ENCODE results near the gene NBPF19. TPM values are rescaled to one million over a fixed set of nuclear protein-coding genes. Genes with fewer than 3 reads are reported as not detected.
"Not testable (repeated sequence)": the region's sequence is repeated elsewhere in the genome, so short reads cannot be mapped to it uniquely, and the experiment has no call there.

The NBPF19 gene
- total and polyA plus RNA-seq, 2 donors (not counting 1 experiment from before 2014, with no cell fraction given), result 11.3 to 41.2 TPM

DNA sequence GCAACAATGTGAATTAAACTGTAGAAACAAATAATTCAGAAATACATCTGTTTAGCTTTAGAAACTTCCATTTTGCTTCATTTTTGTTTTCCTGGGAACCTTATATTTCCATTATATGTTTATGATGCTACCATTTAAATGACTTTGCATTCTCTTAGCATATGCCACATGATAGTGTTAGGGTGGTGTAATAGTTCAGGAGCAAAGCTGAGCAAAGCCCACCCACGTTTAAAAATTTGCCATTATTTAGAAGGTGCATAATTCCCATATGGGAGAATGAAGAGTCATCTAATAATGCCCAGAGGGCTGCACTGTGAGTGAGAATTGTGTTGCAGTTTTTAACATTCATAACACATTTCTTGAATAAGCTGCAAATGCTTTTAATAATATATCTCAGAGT, 22.2 kb upstream of the NBPF19 start:
- POLR2A ChIA-PET, result not testable (repeated sequence)

GRCh38 chr1:149558350-149558825, 83.5 kb downstream of the NBPF19 start:
- H3K27me3 ChIP-seq (replicated peaks in 1 of 4; ENCODE audit: control extremely low read depth in 1 of 4, control insufficient read depth in 3 of 4, insufficient read depth in 4 of 4, low read length in 3 of 4); H3K79me2 ChIP-seq (ENCODE audit: control insufficient read depth, insufficient read depth, low read length); H3K9me3 Mint-ChIP-seq (ENCODE audit: insufficient read depth); CTCF ChIA-PET; H4K20me1 ChIP-seq (ENCODE audit: control insufficient read depth, insufficient read depth, low read length, poor library complexity, severe bottlenecking); H3K4me1 Mint-ChIP-seq; H3K4me1 ChIP-seq (ENCODE audit: control insufficient read depth in 2 of 2, insufficient read depth in 2 of 2, low read length in 2 of 2); intact Hi-C loops (cut with micrococcal nuclease); POLR2A ChIA-PET; ATAC-seq (ENCODE audit: low read depth); H3K9me3 ChIP-seq (ENCODE audit: control extremely low read depth in 1 of 3, control insufficient read depth in 2 of 3, insufficient read depth in 1 of 3, low read length in 2 of 3); H3K36me3 ChIP-seq (replicated peaks in 1 of 2; ENCODE audit: control extremely low read depth in 1 of 2, control insufficient read depth in 1 of 2, extremely low read depth in 1 of 2, insufficient read depth in 2 of 2, low read length in 1 of 2); H3K27me3 Mint-ChIP-seq: not testable (repeated sequence)
- Histone ChIP-seq H3K27ac (ENCODE audit: low read length in 2 of 2) (peak overlapping the region; percentile 24 to 55), H3K9ac (ENCODE audit: low read length) (peak overlapping the region; percentile 63), H2AFZ (ENCODE audit: insufficient read depth, low read depth, low read length, poor library complexity, severe bottlenecking) (peak overlapping the region; percentile 72), H3K4me2 (replicated peaks; ENCODE audit: low read depth, low read length, poor library complexity, severe bottlenecking) (peak overlapping the region; percentile 37), H3K4me3 (ENCODE audit: control extremely low read depth in 1 of 5, extremely low read depth in 1 of 5, insufficient read depth in 1 of 5, low read depth in 2 of 5, low read length in 4 of 5) (peak overlapping the region; percentile 34 to 61 (median 54))
- H3K27ac Mint-ChIP-seq, result peak overlapping the region; percentile 89
- H3K4me3 Mint-ChIP-seq, result peak overlapping the region; percentile 89
- 0% methylated on average over 3 of the region's 36 CpGs for WGBS (ENCODE audit: insufficient coverage)
- peak; percentile 76 for DNase-seq

More for the DNA sequence above, 22.2 kb upstream of the NBPF19 start:
- H3K4me1 Mint-ChIP-seq; H3K9me3 ChIP-seq (ENCODE audit: control extremely low read depth in 1 of 3, control insufficient read depth in 2 of 3, insufficient read depth in 1 of 3, low read length in 2 of 3); H3K9me3 Mint-ChIP-seq (ENCODE audit: insufficient read depth); H3K36me3 ChIP-seq (replicated peaks in 1 of 2; ENCODE audit: control extremely low read depth in 1 of 2, control insufficient read depth in 1 of 2, extremely low read depth in 1 of 2, insufficient read depth in 2 of 2, low read length in 1 of 2); H3K27me3 ChIP-seq (replicated peaks in 1 of 4; ENCODE audit: control extremely low read depth in 1 of 4, control insufficient read depth in 3 of 4, insufficient read depth in 4 of 4, low read length in 3 of 4); H3K4me3 ChIP-seq (ENCODE audit: control extremely low read depth in 1 of 5, extremely low read depth in 1 of 5, insufficient read depth in 1 of 5, low read depth in 2 of 5, low read length in 4 of 5); H3K4me3 Mint-ChIP-seq; H4K20me1 ChIP-seq (ENCODE audit: control insufficient read depth, insufficient read depth, low read length, poor library complexity, severe bottlenecking); H3K27ac Mint-ChIP-seq; H3K4me2 ChIP-seq (replicated peaks; ENCODE audit: low read depth, low read length, poor library complexity, severe bottlenecking); ATAC-seq (ENCODE audit: low read depth); H3K27me3 Mint-ChIP-seq; H3K4me1 ChIP-seq (ENCODE audit: control insufficient read depth in 2 of 2, insufficient read depth in 2 of 2, low read length in 2 of 2); intact Hi-C loops (cut with micrococcal nuclease); DNase-seq; H2AFZ ChIP-seq (ENCODE audit: insufficient read depth, low read depth, low read length, poor library complexity, severe bottlenecking); CTCF ChIA-PET; H3K9ac ChIP-seq (ENCODE audit: low read length); H3K79me2 ChIP-seq (ENCODE audit: control insufficient read depth, insufficient read depth, low read length); H3K27ac ChIP-seq (ENCODE audit: low read length in 2 of 2): not testable (repeated sequence)
- no CpG with 5 or more reads among the region's 1 CpG for WGBS (ENCODE audit: insufficient coverage)

DNA sequence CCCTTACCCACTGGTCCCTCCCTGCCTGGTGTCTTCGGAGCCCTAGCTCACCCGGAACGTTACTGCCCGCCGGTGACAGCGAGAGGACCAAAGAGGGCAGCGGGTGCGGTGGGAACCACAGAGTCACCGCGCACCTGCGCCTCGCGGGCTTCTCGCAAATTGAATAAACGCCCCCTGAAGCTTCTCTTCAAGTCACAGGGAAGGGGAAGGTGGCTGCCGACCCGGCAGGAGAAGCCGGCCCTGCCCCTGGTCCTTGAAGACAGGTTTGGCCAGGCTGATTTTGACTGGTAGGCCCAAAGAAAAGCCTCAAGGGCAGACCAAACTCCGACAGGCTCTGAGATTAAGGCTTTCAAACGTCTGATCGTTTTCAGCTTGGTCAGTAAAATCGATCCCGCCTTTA, 87.0 kb downstream of the NBPF19 start:
- H3K9me3 Mint-ChIP-seq (ENCODE audit: insufficient read depth); H3K9me3 ChIP-seq (ENCODE audit: control extremely low read depth in 1 of 3, control insufficient read depth in 2 of 3, insufficient read depth in 1 of 3, low read length in 2 of 3); CTCF ChIA-PET; H3K27me3 ChIP-seq (replicated peaks in 1 of 4; ENCODE audit: control extremely low read depth in 1 of 4, control insufficient read depth in 3 of 4, insufficient read depth in 4 of 4, low read length in 3 of 4); H3K4me3 Mint-ChIP-seq; H4K20me1 ChIP-seq (ENCODE audit: control insufficient read depth, insufficient read depth, low read length, poor library complexity, severe bottlenecking); H3K27ac ChIP-seq (ENCODE audit: low read length in 2 of 2); H3K4me3 ChIP-seq (ENCODE audit: control extremely low read depth in 1 of 5, extremely low read depth in 1 of 5, insufficient read depth in 1 of 5, low read depth in 2 of 5, low read length in 4 of 5); H3K27me3 Mint-ChIP-seq; ATAC-seq (ENCODE audit: low read depth); H3K36me3 ChIP-seq (replicated peaks in 1 of 2; ENCODE audit: control extremely low read depth in 1 of 2, control insufficient read depth in 1 of 2, extremely low read depth in 1 of 2, insufficient read depth in 2 of 2, low read length in 1 of 2); H3K9ac ChIP-seq (ENCODE audit: low read length); H3K27ac Mint-ChIP-seq; DNase-seq; H3K4me1 ChIP-seq (ENCODE audit: control insufficient read depth in 2 of 2, insufficient read depth in 2 of 2, low read length in 2 of 2); H3K4me2 ChIP-seq (replicated peaks; ENCODE audit: low read depth, low read length, poor library complexity, severe bottlenecking); H2AFZ ChIP-seq (ENCODE audit: insufficient read depth, low read depth, low read length, poor library complexity, severe bottlenecking); H3K79me2 ChIP-seq (ENCODE audit: control insufficient read depth, insufficient read depth, low read length); intact Hi-C loops (cut with micrococcal nuclease); H3K4me1 Mint-ChIP-seq; POLR2A ChIA-PET: not testable (repeated sequence)
- WGBS (ENCODE audit: insufficient coverage), result 94% methylated on average over 3 of the region's 23 CpGs

GRCh38 chr1:149565485-149565884, 90.6 kb downstream of the NBPF19 start:
- POLR2A ChIA-PET; ATAC-seq (ENCODE audit: low read depth); H3K4me1 Mint-ChIP-seq; H4K20me1 ChIP-seq (ENCODE audit: control insufficient read depth, insufficient read depth, low read length, poor library complexity, severe bottlenecking); H3K9ac ChIP-seq (ENCODE audit: low read length); CTCF ChIA-PET; H3K4me2 ChIP-seq (replicated peaks; ENCODE audit: low read depth, low read length, poor library complexity, severe bottlenecking); DNase-seq; H3K79me2 ChIP-seq (ENCODE audit: control insufficient read depth, insufficient read depth, low read length); H3K9me3 ChIP-seq (ENCODE audit: control extremely low read depth in 1 of 3, control insufficient read depth in 2 of 3, insufficient read depth in 1 of 3, low read length in 2 of 3); H3K27ac Mint-ChIP-seq; H2AFZ ChIP-seq (ENCODE audit: insufficient read depth, low read depth, low read length, poor library complexity, severe bottlenecking); H3K9me3 Mint-ChIP-seq (ENCODE audit: insufficient read depth); H3K4me1 ChIP-seq (ENCODE audit: control insufficient read depth in 2 of 2, insufficient read depth in 2 of 2, low read length in 2 of 2); H3K27me3 ChIP-seq (replicated peaks in 1 of 4; ENCODE audit: control extremely low read depth in 1 of 4, control insufficient read depth in 3 of 4, insufficient read depth in 4 of 4, low read length in 3 of 4); H3K4me3 ChIP-seq (ENCODE audit: control extremely low read depth in 1 of 5, extremely low read depth in 1 of 5, insufficient read depth in 1 of 5, low read depth in 2 of 5, low read length in 4 of 5); H3K27me3 Mint-ChIP-seq; H3K36me3 ChIP-seq (replicated peaks in 1 of 2; ENCODE audit: control extremely low read depth in 1 of 2, control insufficient read depth in 1 of 2, extremely low read depth in 1 of 2, insufficient read depth in 2 of 2, low read length in 1 of 2); H3K27ac ChIP-seq (ENCODE audit: low read length in 2 of 2); intact Hi-C loops (cut with micrococcal nuclease); H3K4me3 Mint-ChIP-seq: not testable (repeated sequence)
- WGBS (ENCODE audit: insufficient coverage), result no CpG with 5 or more reads among the region's 4 CpGs
